ENCODE results near the gene SLC34A2. TPM values are rescaled to one million over a fixed set of nuclear protein-coding genes. Genes with fewer than 3 reads are reported as not detected.

SLC34A2 gene
- total and polyA plus RNA-seq, 7 donors, result under 0.01 to 0.44 (median 0.17) TPM

DNA sequence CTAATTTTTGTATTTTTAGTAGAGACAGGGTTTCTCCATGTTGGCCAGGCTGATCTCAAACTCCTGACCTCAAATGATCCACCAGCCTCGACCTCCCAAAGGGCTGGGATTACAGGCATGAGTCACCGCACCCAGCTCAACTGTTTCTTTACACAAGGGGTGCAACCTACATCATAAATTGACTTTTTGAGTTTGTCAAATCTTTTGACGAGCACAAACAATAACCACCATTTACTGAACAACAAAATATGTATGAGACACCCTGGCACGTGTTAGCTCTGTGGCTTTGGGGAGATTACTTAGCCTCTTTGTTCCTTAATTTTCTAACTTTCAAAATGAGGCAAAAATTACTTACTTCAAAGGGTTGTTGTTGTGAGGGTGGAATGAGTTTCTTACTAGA, 23.5 kb upstream of the SLC34A2 start:
- WGBS, 3 donors, result 38 to 55% (median 39%) methylated on average over 4 of the region's 4 CpGs
- Histone ChIP-seq H3K4me3 (no peak overlapping the region), H3K27me3 (ENCODE audit: insufficient read depth in 3 of 3, low read length in 2 of 3) (no peaks in the 10 kb centered on the region), H3K4me1 (no peaks in the 10 kb centered on the region), H3K36me3 (ENCODE audit: insufficient read depth in 1 of 2, low read depth in 1 of 2) (no peaks in the 10 kb centered on the region), H3K9me3 (no peaks in the 10 kb centered on the region), H3K27ac (no peak overlapping the region)
- no peak for DNase-seq
- intact Hi-C loops (cut with DNase I), result no loop called here
- TF ChIP-seq, protein P1, sequence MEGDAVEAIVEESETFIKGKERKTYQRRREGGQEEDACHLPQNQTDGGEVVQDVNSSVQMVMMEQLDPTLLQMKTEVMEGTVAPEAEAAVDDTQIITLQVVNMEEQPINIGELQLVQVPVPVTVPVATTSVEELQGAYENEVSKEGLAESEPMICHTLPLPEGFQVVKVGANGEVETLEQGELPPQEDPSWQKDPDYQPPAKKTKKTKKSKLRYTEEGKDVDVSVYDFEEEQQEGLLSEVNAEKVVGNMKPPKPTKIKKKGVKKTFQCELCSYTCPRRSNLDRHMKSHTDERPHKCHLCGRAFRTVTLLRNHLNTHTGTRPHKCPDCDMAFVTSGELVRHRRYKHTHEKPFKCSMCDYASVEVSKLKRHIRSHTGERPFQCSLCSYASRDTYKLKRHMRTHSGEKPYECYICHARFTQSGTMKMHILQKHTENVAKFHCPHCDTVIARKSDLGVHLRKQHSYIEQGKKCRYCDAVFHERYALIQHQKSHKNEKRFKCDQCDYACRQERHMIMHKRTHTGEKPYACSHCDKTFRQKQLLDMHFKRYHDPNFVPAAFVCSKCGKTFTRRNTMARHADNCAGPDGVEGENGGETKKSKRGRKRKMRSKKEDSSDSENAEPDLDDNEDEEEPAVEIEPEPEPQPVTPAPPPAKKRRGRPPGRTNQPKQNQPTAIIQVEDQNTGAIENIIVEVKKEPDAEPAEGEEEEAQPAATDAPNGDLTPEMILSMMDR (IDR thresholded peaks at IDR 0.05), result no peak
- ATAC-seq, result no peak

DNA sequence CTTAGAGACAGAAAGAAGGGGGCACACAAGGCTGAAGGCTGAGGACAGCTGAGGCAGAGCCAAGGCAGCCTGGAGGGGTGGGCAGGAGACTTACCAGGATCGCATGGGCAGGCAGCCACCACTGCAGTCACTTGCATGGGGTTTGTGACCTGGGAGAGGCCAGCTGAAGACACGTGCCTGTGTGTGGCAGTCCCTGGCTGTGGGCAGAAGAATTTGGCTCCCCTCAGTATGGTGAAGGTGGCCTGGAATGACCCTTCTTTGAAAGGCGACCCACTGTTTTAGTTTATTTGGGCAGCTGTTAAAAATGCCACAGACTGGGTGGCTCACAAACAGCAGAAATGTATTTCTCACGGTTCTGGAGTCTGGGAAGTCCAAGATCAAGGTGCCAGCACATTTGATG, 22.1 kb upstream of the SLC34A2 start:
- intact Hi-C loops (cut with DNase I), result no loop called here
- no peak overlapping the region for H3K27ac ChIP-seq
- H3K27me3 ChIP-seq (ENCODE audit: insufficient read depth in 3 of 3, low read length in 2 of 3), result no peaks in the 10 kb centered on the region
- H3K4me3 ChIP-seq, result no peak overlapping the region
- TF ChIP-seq, protein P1 (IDR thresholded peaks at IDR 0.05), result no peak
- WGBS, 3 donors, result 23 to 32% (median 27%) methylated on average over 4 of the region's 4 CpGs
- no peak for ATAC-seq
- H3K9me3 ChIP-seq, result no peaks in the 10 kb centered on the region
- H3K36me3 ChIP-seq (ENCODE audit: insufficient read depth in 1 of 2, low read depth in 1 of 2), result no peaks in the 10 kb centered on the region
- DNase-seq, result no peak
- no peaks in the 10 kb centered on the region for H3K4me1 ChIP-seq

DNA sequence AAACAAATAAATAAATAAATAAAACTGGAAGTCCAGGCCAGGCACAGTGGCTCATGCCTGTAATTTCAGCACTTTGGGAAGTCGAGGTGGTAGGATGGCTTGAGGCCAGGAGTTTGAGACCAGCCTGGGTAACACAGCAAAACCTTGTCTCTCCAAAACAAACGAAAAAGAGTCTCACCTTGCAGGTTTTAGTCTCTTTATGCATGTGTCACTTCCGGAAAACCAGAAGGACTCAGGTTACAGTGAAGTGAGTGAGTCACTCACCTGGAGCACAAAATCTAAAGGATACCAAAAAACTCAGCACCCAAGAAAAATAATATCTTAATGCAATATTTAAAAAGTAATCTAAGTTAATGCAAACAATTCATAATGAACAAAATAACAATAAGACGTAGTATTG, 20.1 kb upstream of the SLC34A2 start:
- TF ChIP-seq, protein P1 (IDR thresholded peaks at IDR 0.05), result no peak
- Histone ChIP-seq H3K4me3 (no peak overlapping the region), H3K9me3 (no peaks in the 10 kb centered on the region), H3K27ac (no peak overlapping the region), H3K4me1 (no peaks in the 10 kb centered on the region), H3K27me3 (ENCODE audit: insufficient read depth in 3 of 3, low read length in 2 of 3) (no peaks in the 10 kb centered on the region), H3K36me3 (ENCODE audit: insufficient read depth in 1 of 2, low read depth in 1 of 2) (no peaks in the 10 kb centered on the region)
- ATAC-seq, result no peak
- intact Hi-C loops (cut with DNase I), result no loop called here
- no peak for DNase-seq
- WGBS, 3 donors, result 78 to 89% (median 79%) methylated on average over 4 of the region's 4 CpGs

DNA sequence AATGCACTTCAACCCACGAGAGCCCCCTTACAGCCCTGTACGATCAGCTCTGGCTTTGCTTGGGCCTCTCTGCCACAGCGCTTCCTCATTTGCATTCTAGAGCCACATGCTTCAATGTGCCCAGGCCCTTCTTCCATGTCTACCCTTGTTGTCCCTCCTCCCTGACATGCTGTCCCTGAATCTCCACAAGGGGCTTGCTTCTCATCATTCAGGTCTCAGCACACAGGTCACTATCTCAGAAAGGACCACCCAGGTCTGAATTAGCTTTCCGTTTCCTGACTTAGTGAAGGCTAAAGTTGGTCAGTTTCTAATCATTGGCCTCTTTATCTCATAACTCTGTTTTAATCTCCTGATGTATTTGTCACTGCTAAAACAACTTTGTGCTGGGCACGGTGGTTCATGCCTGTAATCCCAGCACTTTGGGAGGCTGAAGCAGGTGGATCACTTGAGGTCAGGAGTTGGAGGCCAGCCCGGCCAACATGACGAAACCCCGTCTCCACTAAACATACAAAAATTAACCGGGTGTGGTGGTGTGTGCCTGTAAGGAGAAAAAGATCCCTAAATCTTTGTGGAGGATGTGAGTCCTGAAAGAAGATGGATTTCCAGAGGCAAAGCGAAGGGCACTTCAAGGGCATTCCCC, 17.9 kb upstream of the SLC34A2 start:
- Histone ChIP-seq H3K4me1 (no peaks in the 10 kb centered on the region), H3K36me3 (ENCODE audit: insufficient read depth in 1 of 2, low read depth in 1 of 2) (no peaks in the 10 kb centered on the region), H3K9me3 (no peaks in the 10 kb centered on the region), H3K27me3 (ENCODE audit: insufficient read depth in 3 of 3, low read length in 2 of 3) (no peaks in the 10 kb centered on the region), H3K4me3 (no peak overlapping the region), H3K27ac (no peak overlapping the region)
- DNase-seq (no peak), ATAC-seq (no peak)
- intact Hi-C loops (cut with DNase I), result no loop called here
- WGBS, 3 donors, result 70 to 81% (median 74%) methylated on average over 10 of the region's 10 CpGs
- TF ChIP-seq, protein P1 (IDR thresholded peaks at IDR 0.05), result no peak

DNA sequence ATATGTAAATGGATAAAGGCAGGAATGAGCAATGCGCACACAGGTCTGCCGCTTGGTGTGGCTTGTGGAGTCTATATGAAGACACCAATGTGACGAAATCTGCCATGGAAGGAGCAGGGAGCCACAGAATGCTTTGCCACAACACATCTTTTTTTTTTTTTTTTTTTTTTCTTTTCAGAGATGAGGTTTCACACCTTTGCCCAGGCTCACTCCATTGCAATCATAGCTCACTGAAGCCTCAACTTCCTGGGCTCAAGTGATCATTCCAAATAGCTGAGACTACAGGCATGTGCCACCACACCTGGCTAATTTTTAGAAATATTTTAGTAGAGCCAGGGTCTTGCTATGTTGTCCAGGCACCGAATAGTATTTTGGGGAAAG, 17.4 kb upstream of the SLC34A2 start:
- no peak for ATAC-seq
- TF ChIP-seq, protein P1 (IDR thresholded peaks at IDR 0.05), result no peak
- intact Hi-C loops (cut with DNase I), result no loop called here
- H3K4me3 ChIP-seq, result no peak overlapping the region
- WGBS, 3 donors, result 81 to 91% (median 85%) methylated on average over 4 of the region's 4 CpGs
- no peaks in the 10 kb centered on the region for H3K4me1 ChIP-seq
- H3K9me3 ChIP-seq, result no peaks in the 10 kb centered on the region
- DNase-seq, result no peak
- H3K36me3 ChIP-seq (ENCODE audit: insufficient read depth in 1 of 2, low read depth in 1 of 2), result no peaks in the 10 kb centered on the region
- H3K27ac ChIP-seq, result no peak overlapping the region
- H3K27me3 ChIP-seq (ENCODE audit: insufficient read depth in 3 of 3, low read length in 2 of 3), result no peaks in the 10 kb centered on the region
